Stimulated activated CD8-positive, alpha-beta memory T cell treated with anti-CD3 and anti-CD28 coated beads, Interleukin-4, amount 100 ng/mL, for 1 hour (primary cell): ENCODE data around the gene ARG2.
A peak's percentile ranks its signal among the peaks of the same experiment; 100 is the strongest.
"Not testable (repeated sequence)": the region's sequence is repeated elsewhere in the genome, so short reads cannot be mapped to it uniquely, and the experiment has no call there.

Source experiments
- DNase-seq, 2 donors: peaks; one replicate each; pipeline ENCODE4 v3.0.0-alpha.2; 2020; ENCODE audit warnings: low read depth in 2 of 2, low spot score in 1 of 2

The ARG2 gene

GRCh38 chr14:67584978-67585377 is 34.7 kb upstream of the ARG2 start:
- DNase-seq: no peak

- no peak for DNase-seq
These were observed 33.4 kb upstream of the ARG2 start for GRCh38 chr14:67586369-67586768.

GRCh38 chr14:67589204-67589770 is 30.4 kb upstream of the ARG2 start:
- DNase-seq: no peak

- DNase-seq: not testable (repeated sequence)
These were observed 26.1 kb upstream of the ARG2 start for GRCh38 chr14:67593650-67594049.

- no peak for DNase-seq
These were observed 24.3 kb upstream of the ARG2 start for GRCh38 chr14:67595392-67595791.

GRCh38 chr14:67599698-67600561 is 19.8 kb upstream of the ARG2 start, which contains the start of gene PIGH:
Gene PIGH (minus strand): TSS chr14:67600268. CDS start chr14:67600203, 65 bp downstream.
- peak; percentile 76 to 90 for DNase-seq

GRCh38 chr14:67600562-67600974 is 19.2 kb upstream of the ARG2 start:
- not testable (repeated sequence) for DNase-seq

- no peak for DNase-seq
These were observed 17.6 kb upstream of the ARG2 start for GRCh38 chr14:67602076-67602475.

GRCh38 chr14:67602995-67603545 is 16.6 kb upstream of the ARG2 start:
- DNase-seq: no peak

- no peak for DNase-seq
These were observed 12.1 kb upstream of the ARG2 start for GRCh38 chr14:67607646-67608045.

- DNase-seq: no peak
These were observed 9.9 kb upstream of the ARG2 start for GRCh38 chr14:67609642-67610310.

GRCh38 chr14:67610491-67610890 is 9.2 kb upstream of the ARG2 start:
- no peak for DNase-seq

GRCh38 chr14:67618617-67619063 is 1.1 kb upstream of the ARG2 start:
- no peak for DNase-seq

- DNase-seq: no peak
These were observed 581 bp downstream of the ARG2 start for GRCh38 chr14:67620217-67620785.

GRCh38 chr14:67622675-67623074 is 3.0 kb downstream of the ARG2 start:
- DNase-seq: no peak

- DNase-seq: no peak
These were observed 3.4 kb downstream of the ARG2 start for GRCh38 chr14:67623114-67623513.

- not testable (repeated sequence) for DNase-seq
These were observed 6.4 kb downstream of the ARG2 start for GRCh38 chr14:67626131-67626530.

- DNase-seq: no peak
These were observed 7.8 kb downstream of the ARG2 start for GRCh38 chr14:67627519-67627918.

- DNase-seq: no peak
These were observed 10.5 kb downstream of the ARG2 start for GRCh38 chr14:67630186-67630585.

GRCh38 chr14:67630938-67631337 is 11.2 kb downstream of the ARG2 start:
- DNase-seq: no peak

GRCh38 chr14:67633451-67634147 is 13.9 kb downstream of the ARG2 start:
- no peak for DNase-seq
